Neural progenitor cell (in vitro differentiated cells): ENCODE measurements around the gene RPL39L. TPM values are rescaled to one million over a fixed set of nuclear protein-coding genes. Genes with fewer than 3 reads are reported as not detected.

ENCODE experiments used
- DNase-seq: peaks from one replicate; pipeline ENCODE4 v3.0.0-alpha.2; 2016; ENCODE audit warnings: low spot score
- H2AFZ ChIP-seq: fragments of 200-600 bp; sonication (generic); replicated peaks from 2 replicates; pipeline ENCODE4 v1.6.1; 2016; ENCODE audit warnings: antibody characterized with exemption
- H3F3A ChIP-seq: fragments of 200-600 bp; sonication (generic); 2 replicates; pipeline ENCODE4 v1.6.1; 2016; ENCODE audit warnings: antibody characterized with exemption, low read depth
- H3K27ac ChIP-seq: fragments of 200-600 bp; sonication (generic); 2 replicates; pipeline ENCODE4 v1.5.1; 2016; ENCODE audit warnings: mild to moderate bottlenecking
- H3K27me3 ChIP-seq: fragments of 200-600 bp; sonication (generic); 2 replicates; pipeline ENCODE4 v1.6.1; 2016; ENCODE audit warnings: mild to moderate bottlenecking, moderate library complexity
- H3K36me3 ChIP-seq: fragments of 200-600 bp; sonication (generic); 2 replicates; pipeline ENCODE4 v1.5.1; 2016
- H3K4me1 ChIP-seq: fragments of 200-600 bp; sonication (generic); 2 replicates; pipeline ENCODE4 v1.6.1; 2016; ENCODE audit warnings: mixed run types
- H3K4me2 ChIP-seq: fragments of 200-600 bp; sonication (generic); 2 replicates; pipeline ENCODE4 v1.6.1; 2016
- H3K4me3 ChIP-seq: fragments of 200-600 bp; sonication (generic); 2 replicates; pipeline ENCODE4 v1.5.1; 2016
- H3K79me2 ChIP-seq: fragments of 200-600 bp; sonication (generic); 2 replicates; pipeline ENCODE4 v1.6.1; 2016; ENCODE audit warnings: low read depth
- H3K9ac ChIP-seq: fragments of 200-600 bp; sonication (generic); 2 replicates; pipeline ENCODE4 v1.6.1; 2016
- H3K9me3 ChIP-seq: fragments of 200-600 bp; sonication (generic); 2 replicates; pipeline ENCODE4 v1.5.1; 2016; ENCODE audit warnings: low read depth
- H4K20me1 ChIP-seq: fragments of 200-600 bp; sonication (generic); 2 replicates; pipeline ENCODE4 v1.6.1; 2016; ENCODE audit warnings: low read depth
- H3K27ac Mint-ChIP-seq: 3 replicates; pipeline ENCODE4 v1.8.0; 2021; ENCODE audit warnings: mixed read lengths
- H3K27me3 Mint-ChIP-seq: 2 replicates; pipeline ENCODE4 v1.8.0; 2022; ENCODE audit warnings: low read depth, mild to moderate bottlenecking, inconsistent platforms, moderate library complexity, mixed read lengths; ENCODE audit not compliant: insufficient read depth
- H3K36me3 Mint-ChIP-seq: 3 replicates; pipeline ENCODE4 v1.8.0; 2021; ENCODE audit warnings: mixed read lengths
- H3K4me1 Mint-ChIP-seq: 3 replicates; pipeline ENCODE4 v1.8.0; 2021; ENCODE audit warnings: mixed read lengths
- H3K4me3 Mint-ChIP-seq: 3 replicates; pipeline ENCODE4 v1.8.0; 2021; ENCODE audit warnings: mild to moderate bottlenecking, moderate library complexity, mixed read lengths
- H3K9me3 Mint-ChIP-seq: 3 replicates; pipeline ENCODE4 v1.8.0; 2020; ENCODE audit warnings: mixed read lengths
- EZH2 ChIP-seq: fragments of 200-600 bp; sonication (generic); IDR thresholded peaks from 2 replicates; pipeline ENCODE4 v1.6.1; 2017; ENCODE audit warnings: antibody characterized with exemption, mild to moderate bottlenecking, moderate library complexity
- EZH2phosphoT487 ChIP-seq: fragments of 200-600 bp; sonication (generic); IDR thresholded peaks from 2 replicates; pipeline ENCODE4 v1.6.1; 2017; ENCODE audit warnings: antibody characterized with exemption
- total RNA-seq: library from RNA; depleted of rRNA; stranded (reverse); fragments of >200 nt; gene quantifications from 2 replicates; pipeline ENCODE4 v1.2.3, GENCODE V29; 2015; ENCODE audit warnings: low replicate concordance
- TF ChIP-seq, protein P1 (sequence below): fragments of 200-600 bp; sonication (generic); IDR thresholded peaks from 2 replicates; pipeline ENCODE4 v1.5.1; 2017; ENCODE audit warnings: antibody characterized with exemption, mild to moderate bottlenecking

Gene RPL39L
- total RNA-seq, 1 donor from 2014 or later = 49.1 TPM

DNA sequence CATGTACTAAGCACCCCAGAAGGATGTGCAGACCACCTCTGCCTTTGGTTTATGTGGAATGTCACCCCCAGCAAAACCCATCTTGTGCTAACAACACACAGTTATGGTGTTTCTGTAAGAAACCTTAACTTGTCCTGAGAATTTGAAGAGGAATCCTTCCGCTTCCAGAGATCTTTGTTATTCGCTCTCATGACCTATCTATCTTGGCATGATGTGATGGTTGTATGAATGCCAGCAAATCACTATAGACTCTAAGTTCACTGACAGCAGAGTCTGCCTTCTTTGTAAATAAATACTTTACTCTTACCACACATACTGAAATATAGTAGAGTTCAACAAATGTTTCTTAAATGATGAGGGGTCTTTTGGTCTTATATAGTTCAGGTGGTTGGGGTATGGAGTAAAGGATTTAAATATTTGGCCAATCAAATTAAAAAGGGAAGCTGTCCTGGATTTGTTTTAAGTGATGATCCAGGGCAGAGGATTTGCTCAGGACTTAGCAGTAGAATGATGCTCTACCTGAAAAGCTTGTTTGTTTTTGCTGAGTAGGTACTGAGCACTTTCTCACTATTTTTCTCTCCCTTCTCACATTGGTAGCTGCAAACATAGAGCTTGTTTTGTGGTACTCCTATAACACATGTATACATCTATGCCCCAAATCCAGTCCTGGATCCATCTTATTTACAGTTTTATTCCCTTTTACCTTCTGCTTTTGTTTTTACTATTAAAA is 30.1 kb upstream of the RPL39L start:
- H3K4me3 Mint-ChIP-seq = no peak overlapping the region
- no peaks in the 10 kb centered on the region for H3K27me3 Mint-ChIP-seq
- no peaks in the 10 kb centered on the region for H3K36me3 ChIP-seq
- no peak overlapping the region for H3K4me3 ChIP-seq
- no peak for DNase-seq
- H3K27ac ChIP-seq = no peak overlapping the region
- H3K36me3 Mint-ChIP-seq = no peaks in the 10 kb centered on the region
- no peak overlapping the region for H3K9ac ChIP-seq
- no peak overlapping the region for H3K27ac Mint-ChIP-seq
- no peaks in the 10 kb centered on the region for H3K9me3 Mint-ChIP-seq
- H3K79me2 ChIP-seq = no peaks in the 10 kb centered on the region
- TF ChIP-seq, protein P1, sequence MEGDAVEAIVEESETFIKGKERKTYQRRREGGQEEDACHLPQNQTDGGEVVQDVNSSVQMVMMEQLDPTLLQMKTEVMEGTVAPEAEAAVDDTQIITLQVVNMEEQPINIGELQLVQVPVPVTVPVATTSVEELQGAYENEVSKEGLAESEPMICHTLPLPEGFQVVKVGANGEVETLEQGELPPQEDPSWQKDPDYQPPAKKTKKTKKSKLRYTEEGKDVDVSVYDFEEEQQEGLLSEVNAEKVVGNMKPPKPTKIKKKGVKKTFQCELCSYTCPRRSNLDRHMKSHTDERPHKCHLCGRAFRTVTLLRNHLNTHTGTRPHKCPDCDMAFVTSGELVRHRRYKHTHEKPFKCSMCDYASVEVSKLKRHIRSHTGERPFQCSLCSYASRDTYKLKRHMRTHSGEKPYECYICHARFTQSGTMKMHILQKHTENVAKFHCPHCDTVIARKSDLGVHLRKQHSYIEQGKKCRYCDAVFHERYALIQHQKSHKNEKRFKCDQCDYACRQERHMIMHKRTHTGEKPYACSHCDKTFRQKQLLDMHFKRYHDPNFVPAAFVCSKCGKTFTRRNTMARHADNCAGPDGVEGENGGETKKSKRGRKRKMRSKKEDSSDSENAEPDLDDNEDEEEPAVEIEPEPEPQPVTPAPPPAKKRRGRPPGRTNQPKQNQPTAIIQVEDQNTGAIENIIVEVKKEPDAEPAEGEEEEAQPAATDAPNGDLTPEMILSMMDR = no peak
- no peak for TF ChIP-seq EZH2phosphoT487
- no peak for TF ChIP-seq EZH2
- H2AFZ ChIP-seq = no peak overlapping the region
- peaks cover 9% of the 10 kb centered on the region for H3F3A ChIP-seq
- H3K9me3 ChIP-seq = no peaks in the 10 kb centered on the region
- peaks cover 15% of the 10 kb centered on the region for H3K4me1 Mint-ChIP-seq
- no peaks in the 10 kb centered on the region for H4K20me1 ChIP-seq
- H3K4me2 ChIP-seq = no peak overlapping the region
- H3K27me3 ChIP-seq = no peaks in the 10 kb centered on the region
- peaks cover 19% of the 10 kb centered on the region for H3K4me1 ChIP-seq

DNA sequence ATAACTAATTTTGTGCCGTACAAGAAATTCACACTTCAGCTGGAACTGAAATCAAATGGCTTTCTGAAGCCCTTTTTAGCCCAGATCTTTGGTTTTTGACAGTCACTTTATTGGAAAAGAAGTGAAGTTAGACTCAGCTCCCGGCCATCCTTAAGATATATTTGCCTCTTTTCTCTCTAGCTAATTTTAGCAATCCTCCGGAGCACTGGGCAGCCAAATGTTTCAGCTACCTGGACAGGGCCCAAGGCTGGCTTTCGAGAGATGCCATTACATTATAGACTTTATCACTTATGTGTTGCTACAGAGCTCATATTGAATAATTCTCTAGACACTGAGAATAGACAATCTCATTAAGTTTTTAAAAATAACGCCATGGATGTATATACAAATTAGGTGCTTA is 28.5 kb upstream of the RPL39L start:
- peaks cover 13% of the 10 kb centered on the region for H3K4me1 ChIP-seq
- no peaks in the 10 kb centered on the region for H3F3A ChIP-seq
- H3K4me3 Mint-ChIP-seq = no peak overlapping the region
- TF ChIP-seq EZH2 (no peak), EZH2phosphoT487 (no peak)
- TF ChIP-seq, protein P1 = no peak
- no peak for DNase-seq
- no peaks in the 10 kb centered on the region for H3K9me3 Mint-ChIP-seq
- H3K27ac Mint-ChIP-seq = no peak overlapping the region
- peaks cover 2% of the 10 kb centered on the region for H3K27me3 Mint-ChIP-seq
- no peaks in the 10 kb centered on the region for H3K27me3 ChIP-seq
- no peaks in the 10 kb centered on the region for H4K20me1 ChIP-seq
- no peak overlapping the region for H3K4me3 ChIP-seq
- H2AFZ ChIP-seq = no peak overlapping the region
- H3K9ac ChIP-seq = no peak overlapping the region
- H3K4me2 ChIP-seq = no peak overlapping the region
- H3K9me3 ChIP-seq = no peaks in the 10 kb centered on the region
- H3K36me3 ChIP-seq = no peaks in the 10 kb centered on the region
- H3K4me1 Mint-ChIP-seq = peaks cover 12% of the 10 kb centered on the region
- H3K36me3 Mint-ChIP-seq = no peaks in the 10 kb centered on the region
- H3K27ac ChIP-seq = no peak overlapping the region
- H3K79me2 ChIP-seq = no peaks in the 10 kb centered on the region

DNA sequence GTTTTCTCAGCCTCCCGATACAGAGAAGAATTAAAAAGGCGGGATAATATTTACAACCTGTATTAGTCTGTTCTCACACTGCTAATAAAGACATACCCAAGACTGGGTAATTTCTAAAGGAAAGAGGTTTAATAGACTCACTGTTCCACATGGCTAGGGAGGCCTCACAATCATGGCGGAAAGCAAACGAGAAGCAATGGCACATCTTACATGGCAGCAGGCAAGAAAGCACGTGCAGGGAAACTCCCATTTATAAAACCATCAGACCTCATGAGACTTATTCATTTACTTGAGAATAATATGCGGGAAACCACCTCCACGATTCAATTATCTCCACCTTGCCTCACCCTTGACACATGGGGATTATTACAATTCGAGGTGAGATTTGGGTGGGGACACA is 27.5 kb upstream of the RPL39L start:
- no peak for DNase-seq
- no peaks in the 10 kb centered on the region for H3K79me2 ChIP-seq
- H3K4me2 ChIP-seq = no peak overlapping the region
- H3K4me3 ChIP-seq = no peak overlapping the region
- H4K20me1 ChIP-seq = no peaks in the 10 kb centered on the region
- no peak overlapping the region for H3K27ac ChIP-seq
- Mint-ChIP-seq H3K27ac (no peak overlapping the region), H3K36me3 (no peaks in the 10 kb centered on the region), H3K9me3 (no peaks in the 10 kb centered on the region), H3K4me1 (peaks cover 12% of the 10 kb centered on the region), H3K27me3 (peaks cover 2% of the 10 kb centered on the region), H3K4me3 (no peak overlapping the region)
- no peaks in the 10 kb centered on the region for H3K9me3 ChIP-seq
- no peaks in the 10 kb centered on the region for H3F3A ChIP-seq
- no peak overlapping the region for H2AFZ ChIP-seq
- TF ChIP-seq EZH2phosphoT487 (no peak), EZH2 (no peak)
- TF ChIP-seq, protein P1 = no peak
- H3K9ac ChIP-seq = no peak overlapping the region
- peaks cover 13% of the 10 kb centered on the region for H3K4me1 ChIP-seq
- H3K27me3 ChIP-seq = no peaks in the 10 kb centered on the region
- no peaks in the 10 kb centered on the region for H3K36me3 ChIP-seq
